Bronchial epithelial cell (primary cell): ENCODE measurements around the gene TELO2. TPM values are rescaled to one million over a fixed set of nuclear protein-coding genes. Genes with fewer than 3 reads are reported as not detected.

ENCODE experiments used
- DNase-seq: peaks from one replicate; pipeline ENCODE4 v3.0.0-alpha.2; 2010; ENCODE audit warnings: low read depth
- FAIRE-seq: peaks from 2 replicates; lab custom pipeline; 2011; peaks lifted over from hg19 to GRCh38; lab: Jason Lieb, UNC
- H3K27me3 ChIP-seq: 2 replicates; pipeline ENCODE4 v1.5.1; 2011; ENCODE audit warnings: low read length; ENCODE audit not compliant: control insufficient read depth, insufficient read depth
- H3K36me3 ChIP-seq: 2 replicates; pipeline ENCODE4 v1.5.1; 2011; ENCODE audit warnings: low read length; ENCODE audit not compliant: control insufficient read depth, insufficient read depth
- H3K4me3 ChIP-seq: 2 replicates; pipeline ENCODE4 v1.5.1; 2011; ENCODE audit warnings: mild to moderate bottlenecking, low read depth, low read length, control low read depth
- CTCF ChIP-seq: IDR thresholded peaks from 2 replicates; pipeline ENCODE4 v1.5.1; 2011; ENCODE audit warnings: mild to moderate bottlenecking, moderate library complexity, low read length, control low read depth, inconsistent platforms; ENCODE audit not compliant: insufficient read depth, severe bottlenecking
- total RNA-seq: library from RNA; depleted of rRNA; stranded (reverse); fragments of >200 nt; gene quantifications from 2 replicates; pipeline ENCODE4 v1.2.1, GENCODE V29; 2014

The TELO2 gene
- total RNA-seq: 6.4 and 8.2 TPM in 2 replicates

- FAIRE-seq: no peak
- TF ChIP-seq CTCF: no peak
- peak within 1 kb of the TSS; percentile 83 for H3K4me3 ChIP-seq
- peaks cover 9% of the 10 kb centered on the region for H3K36me3 ChIP-seq
- no peaks in the 10 kb centered on the region for H3K27me3 ChIP-seq
- peak; percentile 44 for DNase-seq
These were observed at the start of gene TELO2 for GRCh38 chr16:1492923-1493745. TELO2 (plus strand) TSS chr16:1493360; CDS start chr16:1494282, 922 bp downstream.

GRCh38 chr16:1443403-1443973, 49.7 kb upstream of the TELO2 start:
- no peak for TF ChIP-seq CTCF
- FAIRE-seq: no peak
- Histone ChIP-seq H3K4me3 (no peak overlapping the region), H3K36me3 (peaks cover 5% of the 10 kb centered on the region), H3K27me3 (no peaks in the 10 kb centered on the region)
- no peak for DNase-seq

DNA sequence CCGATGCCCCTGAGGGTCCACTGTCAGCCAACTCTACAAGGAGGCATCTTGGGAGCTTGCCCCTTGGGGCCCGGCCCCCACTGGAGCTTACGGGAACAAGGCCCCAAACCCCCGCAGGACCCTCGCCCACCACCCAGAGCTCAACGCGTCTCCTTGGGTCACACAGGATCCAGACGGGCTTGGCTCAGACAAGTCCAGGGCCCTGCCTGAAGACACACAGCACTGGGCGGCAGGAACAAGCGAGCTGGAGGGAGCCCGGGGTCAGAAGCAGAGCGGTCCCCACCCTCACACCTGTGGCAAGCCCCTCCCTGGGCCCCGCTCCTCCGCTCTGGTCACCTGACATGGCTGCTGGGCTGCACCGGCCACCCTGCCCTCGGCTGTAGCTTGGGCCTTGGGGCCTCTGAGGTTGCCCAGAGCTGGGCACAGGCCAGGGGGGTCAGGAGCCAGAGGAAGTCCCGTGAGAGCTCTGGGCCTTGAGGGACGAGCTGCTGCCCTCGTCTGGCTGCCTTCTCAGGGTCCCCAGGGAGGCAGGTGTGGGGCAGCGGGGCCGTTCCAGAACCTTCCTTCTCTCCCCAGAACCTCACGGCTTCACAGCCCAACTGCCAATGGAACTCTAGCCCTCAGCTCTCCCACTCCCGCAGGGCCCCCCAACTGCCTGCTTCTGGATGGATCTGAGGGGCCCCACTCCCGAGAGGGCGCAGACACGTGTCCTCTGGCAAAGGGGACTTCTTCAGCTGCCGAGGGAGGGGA, 49.0 kb upstream of the TELO2 start, which contains the start of gene CCDC154:
TSS of gene CCDC154 (minus strand) at position 577 of the 750 bp plus-strand sequence. CDS start at position 343, 234 bp downstream.
- Histone ChIP-seq H3K27me3 (no peaks in the 10 kb centered on the region), H3K4me3 (no peak within 1 kb of the TSS), H3K36me3 (peaks cover 6% of the 10 kb centered on the region)
- no peak for FAIRE-seq
- TF ChIP-seq CTCF: no peak
- DNase-seq: no peak

- Histone ChIP-seq H3K36me3 (peaks cover 8% of the 10 kb centered on the region), H3K4me3 (no peak overlapping the region), H3K27me3 (no peaks in the 10 kb centered on the region)
- FAIRE-seq: no peak
- TF ChIP-seq CTCF: no peak
- DNase-seq: no peak
These were observed 48.2 kb upstream of the TELO2 start for GRCh38 chr16:1444730-1445517.

DNA sequence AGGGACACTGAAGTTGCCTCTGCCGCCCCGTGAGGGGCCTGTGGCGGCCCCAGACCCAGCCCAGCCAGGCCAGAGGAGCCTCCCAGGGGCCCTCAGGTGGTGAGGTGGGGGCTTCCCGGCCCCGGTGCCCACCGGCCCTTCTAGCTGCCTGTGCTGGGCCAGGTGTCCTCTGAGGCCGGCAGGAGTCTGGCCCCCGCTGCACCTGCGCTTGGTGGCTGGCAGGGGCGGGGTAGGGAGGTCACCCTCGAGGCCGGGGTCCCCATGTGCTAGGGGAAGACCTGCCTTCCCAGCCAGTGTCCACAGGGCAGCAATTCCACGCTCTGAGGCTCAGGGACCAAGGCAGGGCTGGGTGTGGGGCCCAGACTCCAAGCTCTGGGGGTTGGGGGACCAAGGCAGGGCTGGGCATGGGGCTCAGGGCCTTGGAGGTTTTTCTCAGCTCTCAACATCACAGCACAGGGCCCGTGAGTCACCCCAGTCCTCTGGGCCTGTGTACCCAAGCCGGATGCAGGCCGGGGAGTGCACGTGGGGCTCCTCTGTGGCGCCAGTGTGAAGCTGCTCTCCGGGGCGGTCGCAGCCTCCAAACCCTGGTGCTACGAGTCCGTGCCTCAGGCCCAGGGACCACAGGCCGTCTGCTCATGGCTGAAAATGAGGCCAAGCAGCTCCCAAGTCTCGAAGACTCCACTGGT, 47.5 kb upstream of the TELO2 start:
- DNase-seq (no peak), FAIRE-seq (no peak)
- no peak overlapping the region for H3K4me3 ChIP-seq
- H3K36me3 ChIP-seq: peaks cover 8% of the 10 kb centered on the region
- no peak for TF ChIP-seq CTCF
- H3K27me3 ChIP-seq: no peaks in the 10 kb centered on the region
